AG10803 (cell line): ENCODE measurements around the gene SART1.
"Not testable (repeated sequence)": the region's sequence is repeated elsewhere in the genome, so short reads cannot be mapped to it uniquely, and the experiment has no call there.

Experiments used
- DNase-seq: peaks from one replicate; pipeline ENCODE4 v3.0.0; 2010; ENCODE audit warnings: low read depth
- H3K4me3 ChIP-seq: 2 replicates; pipeline ENCODE4 v1.5.1; 2011; ENCODE audit warnings: mild to moderate bottlenecking, low read length, control low read depth
- TF ChIP-seq, protein P1 (sequence below): conservative IDR thresholded peaks from 2 replicates; pipeline ENCODE4 v1.5.1; 2011; ENCODE audit warnings: mild to moderate bottlenecking, low read length, control low read depth, inconsistent platforms

Gene SART1

DNA sequence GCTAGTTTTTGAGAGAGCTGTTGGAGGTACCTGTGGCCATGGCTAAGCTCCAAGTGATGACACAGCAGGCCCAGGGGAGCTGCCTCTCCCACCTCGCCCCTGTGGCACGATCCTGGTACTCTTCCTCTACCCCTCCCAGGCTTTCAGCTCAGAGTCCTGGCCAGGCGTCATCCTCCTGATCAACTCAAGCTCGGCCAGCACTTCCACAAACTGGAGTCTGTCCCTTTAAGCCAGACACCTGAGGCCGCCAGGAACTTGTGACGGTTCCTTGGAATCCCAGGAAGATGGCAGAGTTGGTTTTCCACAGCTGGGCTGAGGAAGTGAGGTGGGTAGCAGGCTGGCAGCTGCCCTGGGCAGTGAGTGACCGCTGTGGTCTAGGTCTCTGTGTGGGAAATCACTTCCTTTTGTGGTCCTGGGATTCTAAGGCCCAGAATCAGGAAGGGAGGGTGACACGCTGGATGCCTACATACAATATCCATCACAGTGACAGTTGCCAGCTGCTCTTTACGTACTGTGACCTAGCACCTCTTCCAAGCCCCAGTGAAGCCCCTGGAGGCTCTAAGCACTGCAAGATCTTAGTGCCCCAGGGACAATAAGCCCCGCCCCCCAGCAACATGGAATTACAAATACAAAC lies 47.1 kb downstream of the SART1 start:
- TF ChIP-seq, protein P1, sequence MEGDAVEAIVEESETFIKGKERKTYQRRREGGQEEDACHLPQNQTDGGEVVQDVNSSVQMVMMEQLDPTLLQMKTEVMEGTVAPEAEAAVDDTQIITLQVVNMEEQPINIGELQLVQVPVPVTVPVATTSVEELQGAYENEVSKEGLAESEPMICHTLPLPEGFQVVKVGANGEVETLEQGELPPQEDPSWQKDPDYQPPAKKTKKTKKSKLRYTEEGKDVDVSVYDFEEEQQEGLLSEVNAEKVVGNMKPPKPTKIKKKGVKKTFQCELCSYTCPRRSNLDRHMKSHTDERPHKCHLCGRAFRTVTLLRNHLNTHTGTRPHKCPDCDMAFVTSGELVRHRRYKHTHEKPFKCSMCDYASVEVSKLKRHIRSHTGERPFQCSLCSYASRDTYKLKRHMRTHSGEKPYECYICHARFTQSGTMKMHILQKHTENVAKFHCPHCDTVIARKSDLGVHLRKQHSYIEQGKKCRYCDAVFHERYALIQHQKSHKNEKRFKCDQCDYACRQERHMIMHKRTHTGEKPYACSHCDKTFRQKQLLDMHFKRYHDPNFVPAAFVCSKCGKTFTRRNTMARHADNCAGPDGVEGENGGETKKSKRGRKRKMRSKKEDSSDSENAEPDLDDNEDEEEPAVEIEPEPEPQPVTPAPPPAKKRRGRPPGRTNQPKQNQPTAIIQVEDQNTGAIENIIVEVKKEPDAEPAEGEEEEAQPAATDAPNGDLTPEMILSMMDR = no peak
- no peak overlapping the region for H3K4me3 ChIP-seq
- DNase-seq = no peak

GRCh38 chr11:66010036-66010435 lies 48.5 kb downstream of the SART1 start:
- H3K4me3 ChIP-seq, DNase-seq: not testable (repeated sequence)

- no peak overlapping the region for H3K4me3 ChIP-seq
- TF ChIP-seq, protein P1 = no peak
- DNase-seq = peak; percentile 67
Observed at GRCh38 chr11:66011239-66011784, 49.8 kb downstream of the SART1 start.

GRCh38 chr11:66011785-66012303 lies 50.3 kb downstream of the SART1 start, which contains the start of gene CST6:
CST6 (plus strand) TSS chr11:66012008; CDS start chr11:66012045, 37 bp downstream.
- H3K4me3 ChIP-seq = no peak within 1 kb of the TSS
- no peak for DNase-seq

GRCh38 chr11:66012371-66012945 lies 50.9 kb downstream of the SART1 start:
- H3K4me3 ChIP-seq = no peak overlapping the region
- TF ChIP-seq, protein P1 = no peak
- DNase-seq = no peak

More at GRCh38 chr11:66011785-66012303, 50.3 kb downstream of the SART1 start, which contains the start of gene CST6:
- TF ChIP-seq, protein P1 = no peak

DNA sequence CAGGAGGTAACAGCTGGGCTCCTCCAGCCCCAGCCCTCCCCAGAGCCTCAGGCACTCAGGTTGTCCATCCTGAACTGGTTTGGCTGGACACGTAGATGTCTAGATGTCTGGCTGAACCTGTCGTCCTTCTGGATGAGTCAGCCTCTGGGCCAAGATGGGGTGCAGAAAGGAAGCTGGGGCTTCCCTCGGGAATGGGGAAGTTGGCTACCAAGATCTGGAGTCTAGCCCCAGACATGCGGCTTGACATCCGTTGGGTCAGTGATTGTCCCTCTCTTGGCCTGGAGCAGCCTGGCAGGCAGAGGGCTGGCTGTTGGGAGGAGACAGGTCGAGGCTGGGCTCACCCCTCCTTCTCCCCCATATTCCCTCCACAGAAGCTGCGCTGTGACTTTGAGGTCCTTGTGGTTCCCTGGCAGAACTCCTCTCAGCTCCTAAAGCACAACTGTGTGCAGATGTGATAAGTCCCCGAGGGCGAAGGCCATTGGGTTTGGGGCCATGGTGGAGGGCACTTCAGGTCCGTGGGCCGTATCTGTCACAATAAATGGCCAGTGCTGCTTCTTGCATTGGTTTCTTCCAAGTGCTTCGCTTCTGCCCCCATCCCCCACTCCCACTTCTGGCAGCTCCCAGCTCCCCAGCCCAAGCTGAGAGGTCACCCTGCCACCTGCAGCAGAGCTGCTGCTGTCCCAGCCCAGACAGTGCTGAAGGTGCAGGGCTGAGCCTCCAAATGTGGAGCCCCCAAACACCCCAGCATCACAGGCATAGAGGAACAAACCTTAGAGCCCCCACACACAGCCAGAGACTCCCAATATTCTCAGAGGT lies 51.6 kb downstream of the SART1 start:
- H3K4me3 ChIP-seq = no peak overlapping the region
- DNase-seq = no peak
- TF ChIP-seq, protein P1 = no peak

DNA sequence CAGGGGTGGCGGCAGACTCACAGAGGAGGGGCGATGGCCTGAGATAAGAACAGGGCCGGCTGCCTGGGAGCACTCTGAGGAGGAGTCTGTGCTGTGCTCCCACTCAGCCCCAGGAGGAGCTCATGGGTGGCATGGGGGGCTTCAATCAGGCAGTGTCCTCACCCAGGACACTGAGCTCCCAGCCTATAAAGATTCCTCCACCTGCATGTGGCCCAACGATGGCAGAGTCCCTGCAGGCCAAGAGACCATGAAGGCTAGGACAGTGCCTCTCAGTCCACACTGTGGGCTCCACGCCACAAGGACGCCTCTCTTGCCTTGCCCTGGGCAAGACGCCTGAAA lies 52.2 kb downstream of the SART1 start:
- TF ChIP-seq, protein P1 = no peak
- no peak overlapping the region for H3K4me3 ChIP-seq
- DNase-seq = no peak
